ENCODE results near the gene LMNTD1.

- no peak for TF ChIP-seq TCF7 (CRISPR knock-in tag; IDR thresholded peaks at IDR 0.05; ENCODE audit: low read depth)
- no peak for TF ChIP-seq ZNF121 (CRISPR knock-in tag; IDR thresholded peaks at IDR 0.05)
- TF ChIP-seq, protein P1, sequence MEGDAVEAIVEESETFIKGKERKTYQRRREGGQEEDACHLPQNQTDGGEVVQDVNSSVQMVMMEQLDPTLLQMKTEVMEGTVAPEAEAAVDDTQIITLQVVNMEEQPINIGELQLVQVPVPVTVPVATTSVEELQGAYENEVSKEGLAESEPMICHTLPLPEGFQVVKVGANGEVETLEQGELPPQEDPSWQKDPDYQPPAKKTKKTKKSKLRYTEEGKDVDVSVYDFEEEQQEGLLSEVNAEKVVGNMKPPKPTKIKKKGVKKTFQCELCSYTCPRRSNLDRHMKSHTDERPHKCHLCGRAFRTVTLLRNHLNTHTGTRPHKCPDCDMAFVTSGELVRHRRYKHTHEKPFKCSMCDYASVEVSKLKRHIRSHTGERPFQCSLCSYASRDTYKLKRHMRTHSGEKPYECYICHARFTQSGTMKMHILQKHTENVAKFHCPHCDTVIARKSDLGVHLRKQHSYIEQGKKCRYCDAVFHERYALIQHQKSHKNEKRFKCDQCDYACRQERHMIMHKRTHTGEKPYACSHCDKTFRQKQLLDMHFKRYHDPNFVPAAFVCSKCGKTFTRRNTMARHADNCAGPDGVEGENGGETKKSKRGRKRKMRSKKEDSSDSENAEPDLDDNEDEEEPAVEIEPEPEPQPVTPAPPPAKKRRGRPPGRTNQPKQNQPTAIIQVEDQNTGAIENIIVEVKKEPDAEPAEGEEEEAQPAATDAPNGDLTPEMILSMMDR (IDR thresholded peaks at IDR 0.05) = no peak
- no peak for TF ChIP-seq FOXP4 (CRISPR knock-in tag; IDR thresholded peaks at IDR 0.05)
- TF ChIP-seq TEAD4 (CRISPR knock-in tag; IDR thresholded peaks at IDR 0.05) = no peak
- no peak for TF ChIP-seq ESRRA (CRISPR knock-in tag; IDR thresholded peaks at IDR 0.05; ENCODE audit: borderline replicate concordance)
- TF ChIP-seq, protein P2, sequence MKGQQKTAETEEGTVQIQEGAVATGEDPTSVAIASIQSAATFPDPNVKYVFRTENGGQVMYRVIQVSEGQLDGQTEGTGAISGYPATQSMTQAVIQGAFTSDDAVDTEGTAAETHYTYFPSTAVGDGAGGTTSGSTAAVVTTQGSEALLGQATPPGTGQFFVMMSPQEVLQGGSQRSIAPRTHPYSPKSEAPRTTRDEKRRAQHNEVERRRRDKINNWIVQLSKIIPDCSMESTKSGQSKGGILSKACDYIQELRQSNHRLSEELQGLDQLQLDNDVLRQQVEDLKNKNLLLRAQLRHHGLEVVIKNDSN (CRISPR knock-in tag; IDR thresholded peaks at IDR 0.05) = no peak
- TF ChIP-seq SP1 (CRISPR knock-in tag; conservative IDR thresholded peaks at IDR 0.05) = no peak
- TF ChIP-seq, protein P3, sequence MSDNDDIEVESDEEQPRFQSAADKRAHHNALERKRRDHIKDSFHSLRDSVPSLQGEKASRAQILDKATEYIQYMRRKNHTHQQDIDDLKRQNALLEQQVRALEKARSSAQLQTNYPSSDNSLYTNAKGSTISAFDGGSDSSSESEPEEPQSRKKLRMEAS (CRISPR knock-in tag; IDR thresholded peaks at IDR 0.05) = no peak
- no peak for TF ChIP-seq NFYB (CRISPR knock-in tag; conservative IDR thresholded peaks at IDR 0.05; ENCODE audit: low read depth)
Measured at GRCh38 chr12:25529738-25530137, 23.3 kb downstream of the LMNTD1 start.

Measured in WTC11 (cell line).